ENCODE data around the gene FAM3A. TPM values are rescaled to one million over a fixed set of nuclear protein-coding genes. Genes with fewer than 3 reads are reported as not detected.
A peak's percentile ranks its signal among the peaks of the same experiment; 100 is the strongest.

The FAM3A gene
- total RNA-seq, 1 donor from 2014 or later = 29.6 TPM

DNA sequence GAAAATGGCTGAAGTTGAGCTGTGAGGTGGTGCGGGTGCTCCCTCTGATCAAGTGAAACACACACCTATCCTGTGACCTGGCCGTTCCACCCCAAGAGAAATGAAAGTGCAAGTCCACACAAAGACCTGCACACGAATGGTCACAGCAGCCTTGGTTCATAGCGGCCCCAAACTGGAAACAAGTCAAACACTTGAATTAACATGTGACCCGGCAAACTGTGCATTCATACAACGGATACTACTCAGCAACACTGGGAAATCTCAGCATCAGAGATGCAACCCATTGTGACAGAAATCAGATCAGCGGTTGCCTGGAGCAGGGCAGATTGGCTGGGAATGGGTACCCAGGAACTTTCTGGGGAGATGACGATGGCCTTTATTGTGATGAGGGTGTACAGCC lies 23.0 kb upstream of the FAM3A start:
- Mint-ChIP-seq H3K27me3 (ENCODE audit: unreplicated experiment) (no peaks in the 10 kb centered on the region), H3K4me1 (ENCODE audit: unreplicated experiment) (no peaks in the 10 kb centered on the region), H3K36me3 (ENCODE audit: low read depth, unreplicated experiment) (no peaks in the 10 kb centered on the region), H3K4me3 (ENCODE audit: unreplicated experiment) (peak overlapping the region; percentile 21), H3K9me3 (ENCODE audit: unreplicated experiment) (no peaks in the 10 kb centered on the region), H3K27ac (ENCODE audit: unreplicated experiment) (no peak overlapping the region)
- TF ChIP-seq, protein P1, sequence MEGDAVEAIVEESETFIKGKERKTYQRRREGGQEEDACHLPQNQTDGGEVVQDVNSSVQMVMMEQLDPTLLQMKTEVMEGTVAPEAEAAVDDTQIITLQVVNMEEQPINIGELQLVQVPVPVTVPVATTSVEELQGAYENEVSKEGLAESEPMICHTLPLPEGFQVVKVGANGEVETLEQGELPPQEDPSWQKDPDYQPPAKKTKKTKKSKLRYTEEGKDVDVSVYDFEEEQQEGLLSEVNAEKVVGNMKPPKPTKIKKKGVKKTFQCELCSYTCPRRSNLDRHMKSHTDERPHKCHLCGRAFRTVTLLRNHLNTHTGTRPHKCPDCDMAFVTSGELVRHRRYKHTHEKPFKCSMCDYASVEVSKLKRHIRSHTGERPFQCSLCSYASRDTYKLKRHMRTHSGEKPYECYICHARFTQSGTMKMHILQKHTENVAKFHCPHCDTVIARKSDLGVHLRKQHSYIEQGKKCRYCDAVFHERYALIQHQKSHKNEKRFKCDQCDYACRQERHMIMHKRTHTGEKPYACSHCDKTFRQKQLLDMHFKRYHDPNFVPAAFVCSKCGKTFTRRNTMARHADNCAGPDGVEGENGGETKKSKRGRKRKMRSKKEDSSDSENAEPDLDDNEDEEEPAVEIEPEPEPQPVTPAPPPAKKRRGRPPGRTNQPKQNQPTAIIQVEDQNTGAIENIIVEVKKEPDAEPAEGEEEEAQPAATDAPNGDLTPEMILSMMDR (IDR thresholded peaks at IDR 0.05; ENCODE audit: unreplicated experiment) = no peak
- no peak for DNase-seq (ENCODE audit: low spot score)

DNA sequence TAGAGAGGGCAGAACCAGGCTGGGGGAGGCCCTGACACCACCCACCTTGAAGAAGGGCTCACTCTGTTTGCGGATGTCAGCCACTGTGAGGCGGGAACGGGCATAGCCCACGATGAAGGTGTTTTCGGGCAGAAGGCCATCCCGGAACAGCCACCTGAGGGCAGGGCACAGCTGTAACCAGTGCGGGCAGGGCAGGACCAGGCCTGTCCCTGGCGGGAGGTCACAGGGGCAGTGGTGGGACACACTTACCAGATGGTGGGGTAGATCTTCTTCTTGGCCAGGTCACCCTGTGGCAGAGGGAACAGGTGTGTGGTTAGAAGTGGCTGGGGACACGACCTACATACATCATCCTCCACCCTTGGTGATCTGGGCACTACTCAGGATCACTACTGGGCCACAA lies 19.9 kb upstream of the FAM3A start:
- no peak overlapping the region for H3K27ac Mint-ChIP-seq (ENCODE audit: unreplicated experiment)
- TF ChIP-seq, protein P1 (IDR thresholded peaks at IDR 0.05; ENCODE audit: unreplicated experiment) = no peak
- no peaks in the 10 kb centered on the region for H3K4me1 Mint-ChIP-seq (ENCODE audit: unreplicated experiment)
- peaks cover 2% of the 10 kb centered on the region for H3K27me3 Mint-ChIP-seq (ENCODE audit: unreplicated experiment)
- H3K36me3 Mint-ChIP-seq (ENCODE audit: low read depth, unreplicated experiment) = no peaks in the 10 kb centered on the region
- no peak overlapping the region for H3K4me3 Mint-ChIP-seq (ENCODE audit: unreplicated experiment)
- H3K9me3 Mint-ChIP-seq (ENCODE audit: unreplicated experiment) = no peaks in the 10 kb centered on the region
- no peak for DNase-seq (ENCODE audit: low spot score)

DNA sequence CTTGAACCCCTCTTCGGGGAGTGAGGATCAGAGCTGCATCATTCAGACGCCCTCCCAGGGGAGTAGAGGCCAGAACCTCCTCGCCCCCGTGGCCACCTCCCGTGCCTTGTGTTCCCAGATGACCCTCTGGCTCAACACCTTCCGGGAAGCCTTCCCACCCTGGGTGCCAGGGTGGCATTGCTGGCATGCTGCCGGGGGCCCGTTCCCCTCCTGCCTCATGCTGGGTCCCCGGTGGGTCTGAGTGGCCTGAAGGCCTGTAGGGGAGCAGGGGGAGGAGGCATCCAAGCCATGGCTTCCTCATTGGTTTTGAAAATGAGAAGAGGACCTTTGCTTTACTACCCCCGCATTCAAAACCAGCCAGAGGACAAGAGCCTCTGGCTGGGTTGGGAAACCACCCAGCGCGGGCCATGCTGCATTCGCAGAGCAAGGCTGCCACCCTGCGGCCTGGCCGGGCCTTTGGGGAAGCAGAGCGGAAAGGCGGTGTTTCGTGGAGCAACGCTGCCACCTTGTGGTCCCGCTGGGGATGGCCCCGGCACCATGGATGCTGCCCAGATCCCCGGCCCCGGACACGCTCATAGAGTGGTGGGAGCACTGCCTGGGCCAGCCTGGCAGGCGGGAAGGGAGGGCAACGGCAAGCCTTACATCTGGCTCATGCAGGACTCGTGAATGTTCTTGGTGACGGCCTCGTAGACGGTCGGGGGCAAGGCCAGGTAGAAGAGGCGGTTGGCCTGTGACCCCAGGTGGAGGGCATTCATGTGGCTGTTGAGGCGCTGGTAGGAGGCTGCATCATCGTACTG lies 18.7 kb upstream of the FAM3A start:
- TF ChIP-seq, protein P1 (IDR thresholded peaks at IDR 0.05; ENCODE audit: unreplicated experiment) = peak; percentile 85
- Mint-ChIP-seq H3K27ac (ENCODE audit: unreplicated experiment) (no peak overlapping the region), H3K4me3 (ENCODE audit: unreplicated experiment) (no peak overlapping the region)

DNA sequence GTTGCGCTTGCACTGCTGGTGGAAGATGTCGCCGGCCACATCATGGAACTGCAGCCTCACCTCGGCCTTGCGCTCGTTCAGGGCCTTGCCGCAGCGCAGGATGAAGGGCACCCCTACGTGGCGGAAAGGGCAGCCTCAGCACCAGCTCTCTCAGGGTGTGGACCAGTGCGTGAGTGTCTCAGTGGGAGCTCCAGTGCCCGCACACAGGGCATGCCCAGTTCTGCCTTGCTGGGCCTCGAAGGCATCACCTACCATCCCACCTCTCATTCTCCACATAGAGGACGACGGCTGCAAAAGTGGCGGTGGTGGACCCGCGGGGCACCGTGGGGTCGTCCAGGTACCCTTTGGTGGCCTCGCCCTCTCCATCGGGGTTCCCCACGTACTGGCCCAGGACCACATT lies 16.7 kb upstream of the FAM3A start:
- DNase-seq (ENCODE audit: low spot score) = no peak
- Mint-ChIP-seq H3K36me3 (ENCODE audit: low read depth, unreplicated experiment) (no peaks in the 10 kb centered on the region), H3K27me3 (ENCODE audit: unreplicated experiment) (peaks cover 2% of the 10 kb centered on the region), H3K9me3 (ENCODE audit: unreplicated experiment) (no peaks in the 10 kb centered on the region), H3K4me3 (ENCODE audit: unreplicated experiment) (no peak overlapping the region), H3K4me1 (ENCODE audit: unreplicated experiment) (no peaks in the 10 kb centered on the region), H3K27ac (ENCODE audit: unreplicated experiment) (no peak overlapping the region)
- TF ChIP-seq, protein P1 (IDR thresholded peaks at IDR 0.05; ENCODE audit: unreplicated experiment) = no peak

More for the DNA sequence above, 18.7 kb upstream of the FAM3A start:
- DNase-seq (ENCODE audit: low spot score) = peak; percentile 86
- H3K36me3 Mint-ChIP-seq (ENCODE audit: low read depth, unreplicated experiment) = no peaks in the 10 kb centered on the region
- peaks cover 2% of the 10 kb centered on the region for H3K27me3 Mint-ChIP-seq (ENCODE audit: unreplicated experiment)
- no peaks in the 10 kb centered on the region for H3K4me1 Mint-ChIP-seq (ENCODE audit: unreplicated experiment)
- no peaks in the 10 kb centered on the region for H3K9me3 Mint-ChIP-seq (ENCODE audit: unreplicated experiment)

DNA sequence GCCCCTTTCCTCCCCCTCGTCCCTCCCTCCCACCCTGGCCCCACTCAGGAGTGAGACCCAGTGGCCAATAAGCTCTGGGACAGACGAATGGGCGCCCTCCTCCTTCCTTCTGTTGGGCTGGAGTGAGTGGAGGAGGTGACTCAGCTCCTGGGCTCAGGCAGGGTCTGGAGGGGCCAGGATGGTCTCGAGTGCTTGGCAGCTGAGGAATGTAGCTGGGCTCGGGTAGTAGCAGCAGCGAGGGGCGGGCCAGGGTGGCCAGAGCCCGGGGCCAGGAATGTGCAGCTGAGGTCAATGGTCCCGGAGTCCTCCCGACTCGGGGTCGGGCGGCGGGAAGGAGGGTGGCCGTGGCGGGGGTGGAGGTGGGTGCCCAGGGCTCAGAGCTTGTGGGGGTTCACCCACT lies 15.6 kb upstream of the FAM3A start:
- Mint-ChIP-seq H3K9me3 (ENCODE audit: unreplicated experiment) (no peaks in the 10 kb centered on the region), H3K4me3 (ENCODE audit: unreplicated experiment) (no peak overlapping the region), H3K27ac (ENCODE audit: unreplicated experiment) (no peak overlapping the region), H3K27me3 (ENCODE audit: unreplicated experiment) (peaks cover 2% of the 10 kb centered on the region), H3K36me3 (ENCODE audit: low read depth, unreplicated experiment) (no peaks in the 10 kb centered on the region), H3K4me1 (ENCODE audit: unreplicated experiment) (no peaks in the 10 kb centered on the region)
- TF ChIP-seq, protein P1 (IDR thresholded peaks at IDR 0.05; ENCODE audit: unreplicated experiment) = no peak
- no peak for DNase-seq (ENCODE audit: low spot score)
